Stimulated activated CD8-positive, alpha-beta memory T cell treated with anti-CD3 and anti-CD28 coated beads, Interleukin-2, amount 100 ng/mL, for 1 hour (primary cell): ENCODE data around the gene FAM3D.
"Not testable (repeated sequence)": the region's sequence is repeated elsewhere in the genome, so short reads cannot be mapped to it uniquely, and the experiment has no call there.

Source experiments
- DNase-seq, 2 donors: peaks; one replicate each; pipeline ENCODE4 v3.0.0-alpha.2; 2020; ENCODE audit warnings: low read depth in 2 of 2

The FAM3D gene

GRCh38 chr3:58683466-58683865 lies 16.9 kb upstream of the FAM3D start:
- DNase-seq = no peak

DNA sequence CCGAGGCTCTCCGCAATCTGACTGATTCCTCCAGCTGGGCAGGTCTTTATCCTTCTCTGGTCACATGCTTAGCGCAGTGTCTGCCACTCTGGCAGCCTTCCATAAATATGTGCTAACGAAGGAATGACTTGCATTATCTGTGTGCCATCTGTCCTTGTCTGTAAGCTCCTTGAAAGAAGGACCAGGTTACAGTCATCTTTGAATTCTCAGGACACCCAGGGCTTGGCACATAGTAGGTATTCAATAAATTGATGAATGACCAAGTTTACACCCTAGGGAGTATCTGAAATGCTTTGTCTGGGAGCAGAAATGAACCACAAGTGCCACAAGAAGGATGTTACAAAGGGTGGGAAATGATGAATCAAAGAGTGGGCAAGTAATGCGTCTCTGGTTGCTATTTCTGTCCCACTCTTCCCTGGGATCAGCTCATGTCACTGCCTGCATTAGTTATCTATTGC lies 16.5 kb upstream of the FAM3D start:
- DNase-seq = no peak

- DNase-seq = no peak
Measured at GRCh38 chr3:58681863-58682262, 15.3 kb upstream of the FAM3D start.

DNA sequence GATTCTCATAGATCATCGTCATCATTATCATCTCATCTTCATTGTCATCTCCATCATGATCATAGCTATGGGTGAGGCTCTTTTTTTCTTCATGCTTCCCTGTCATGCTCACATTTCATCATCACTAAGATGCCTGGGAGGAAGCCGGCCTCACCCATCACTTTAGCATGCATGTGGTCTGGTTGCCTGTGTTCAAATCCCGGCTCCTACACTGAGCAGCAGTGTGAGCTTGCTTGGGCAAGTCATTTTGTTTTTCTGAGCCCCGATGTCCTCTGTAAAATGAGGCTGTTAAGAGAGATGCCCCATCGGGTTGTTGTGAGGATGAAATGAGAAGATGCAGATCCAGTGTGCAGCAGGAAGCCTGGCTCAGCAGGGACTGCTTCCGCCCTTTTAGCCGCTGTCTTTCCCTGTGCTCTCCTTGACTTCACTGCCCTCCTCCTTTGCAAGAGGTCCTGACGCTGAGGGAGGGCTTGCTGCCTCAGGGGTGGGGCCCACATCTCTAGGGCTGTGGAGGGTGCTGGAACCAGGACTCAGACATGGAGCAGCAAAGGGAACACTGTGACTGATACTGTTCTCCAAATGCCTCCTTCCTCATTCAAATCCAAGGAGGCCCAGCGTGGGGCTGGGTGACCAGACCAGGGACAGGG lies 14.4 kb upstream of the FAM3D start:
- no peak for DNase-seq

DNA sequence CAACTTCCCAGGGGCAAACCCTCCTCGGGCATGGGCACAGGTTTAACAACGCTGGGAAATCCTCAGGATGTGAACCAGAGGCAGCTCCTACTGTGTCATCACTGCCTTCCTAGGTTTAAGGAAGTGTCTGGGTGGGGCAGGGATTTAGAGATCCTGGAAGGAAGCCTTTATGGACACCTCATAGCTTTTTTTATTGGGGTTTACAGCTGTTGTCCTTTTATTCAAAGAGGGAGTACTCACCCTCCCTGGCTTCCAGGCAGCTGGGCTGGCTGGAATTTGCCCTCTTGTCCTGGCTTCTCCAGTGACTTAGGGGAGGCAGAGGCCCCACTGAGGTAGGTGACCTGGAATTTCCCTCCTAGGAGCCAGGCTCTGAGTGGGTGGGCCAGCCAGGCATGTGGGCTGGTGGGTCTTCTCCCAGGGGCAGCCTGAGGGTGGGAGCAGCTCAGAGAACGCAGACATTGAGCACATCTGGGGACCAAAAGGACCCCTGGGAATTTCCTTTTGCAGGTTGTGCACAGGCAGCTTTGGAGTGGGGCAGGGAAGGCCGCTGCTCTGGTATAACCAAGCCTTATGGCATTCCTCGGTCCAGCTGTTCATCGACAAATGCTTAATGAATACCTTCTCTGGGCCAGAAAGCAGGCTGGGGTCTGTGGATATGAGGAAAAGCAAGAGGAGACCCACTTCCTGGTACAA lies 13.5 kb upstream of the FAM3D start:
- DNase-seq = no peak

DNA sequence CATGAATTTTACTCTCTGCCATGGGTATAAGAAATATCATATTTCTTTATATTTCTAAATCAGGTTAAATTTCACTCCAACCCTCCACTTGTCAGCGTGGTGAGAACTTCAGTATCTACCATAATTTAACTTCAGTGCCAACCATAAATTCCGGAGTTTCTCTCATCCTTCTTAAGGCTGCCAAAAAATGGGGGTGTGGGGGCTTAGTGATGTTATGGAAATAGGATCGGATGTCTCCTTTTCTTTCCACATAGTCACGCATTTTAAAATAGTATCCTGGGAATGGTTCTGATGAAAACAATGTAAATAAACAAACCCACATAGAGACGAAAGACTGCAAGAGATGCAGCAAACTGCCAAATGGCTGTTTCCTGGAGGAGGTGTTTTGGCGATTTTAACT lies 12.9 kb upstream of the FAM3D start:
- no peak for DNase-seq

GRCh38 chr3:58678177-58678970 lies 11.8 kb upstream of the FAM3D start:
- DNase-seq = not testable (repeated sequence)

DNA sequence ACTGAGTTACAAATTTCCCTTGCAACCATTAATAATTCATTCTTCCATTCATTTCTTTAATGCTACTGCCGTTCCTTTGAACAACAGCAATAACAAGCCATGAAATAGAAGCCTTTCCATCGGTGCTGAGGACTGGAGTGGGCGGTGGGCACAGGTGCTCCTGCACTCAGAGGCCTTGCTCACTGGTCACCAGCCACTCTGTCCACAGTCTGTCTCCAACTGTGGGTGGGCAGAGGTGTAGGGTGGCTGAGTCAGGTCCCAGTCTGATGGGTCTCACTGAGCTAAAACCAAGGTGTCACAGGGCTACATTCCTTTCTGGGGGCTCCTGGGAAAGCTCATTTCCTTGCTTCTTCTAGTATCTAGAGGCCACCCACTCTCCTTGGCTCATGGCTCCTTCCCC lies 6.3 kb upstream of the FAM3D start:
- DNase-seq = no peak

DNA sequence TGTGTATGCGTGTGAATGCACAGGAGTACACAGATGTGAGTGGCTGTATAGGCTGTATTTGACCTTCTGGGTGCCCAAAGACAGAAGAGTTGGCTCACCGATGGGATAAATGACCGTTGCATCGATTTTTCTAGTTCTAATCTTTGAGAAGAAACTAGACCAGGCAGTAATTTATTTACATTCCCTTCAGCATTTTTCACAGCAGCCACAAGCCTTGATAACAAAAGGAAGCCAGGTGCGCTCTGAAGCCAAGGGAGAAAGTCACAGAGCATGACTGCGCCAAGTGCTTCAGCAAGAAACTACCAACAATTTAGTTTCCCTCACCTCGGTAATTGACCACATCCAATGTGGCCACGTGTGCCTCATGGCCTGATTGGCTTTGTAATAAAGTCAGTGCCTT lies 5.9 kb upstream of the FAM3D start:
- DNase-seq = no peak

GRCh38 chr3:58670506-58671135 lies 4.0 kb upstream of the FAM3D start:
- DNase-seq = no peak

DNA sequence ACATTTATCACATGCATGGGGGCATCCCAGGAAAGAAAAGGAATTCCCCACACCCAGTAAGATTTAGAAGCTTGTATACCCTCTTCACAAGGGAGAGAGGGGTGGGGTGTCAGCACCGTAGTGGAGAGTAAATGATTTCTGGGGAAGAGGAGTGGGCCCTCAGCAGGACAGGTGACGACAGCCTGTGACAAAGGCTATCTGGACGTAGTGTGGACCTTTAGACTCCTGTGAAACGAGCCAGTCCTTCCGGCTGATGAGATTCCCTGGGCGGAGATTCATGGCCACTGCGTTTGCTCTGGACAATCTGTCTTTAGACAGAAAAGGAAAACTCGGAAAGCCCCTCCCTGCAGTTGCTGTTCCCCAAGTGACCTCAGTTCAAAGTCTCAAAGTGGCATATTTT lies 1.7 kb upstream of the FAM3D start:
- DNase-seq = no peak

GRCh38 chr3:58667704-58668103 lies 1.1 kb upstream of the FAM3D start:
- no peak for DNase-seq

GRCh38 chr3:58667229-58667628 lies 655 bp upstream of the FAM3D start:
- DNase-seq = no peak

GRCh38 chr3:58665405-58665804 lies 1.2 kb downstream of the FAM3D start:
- no peak for DNase-seq

DNA sequence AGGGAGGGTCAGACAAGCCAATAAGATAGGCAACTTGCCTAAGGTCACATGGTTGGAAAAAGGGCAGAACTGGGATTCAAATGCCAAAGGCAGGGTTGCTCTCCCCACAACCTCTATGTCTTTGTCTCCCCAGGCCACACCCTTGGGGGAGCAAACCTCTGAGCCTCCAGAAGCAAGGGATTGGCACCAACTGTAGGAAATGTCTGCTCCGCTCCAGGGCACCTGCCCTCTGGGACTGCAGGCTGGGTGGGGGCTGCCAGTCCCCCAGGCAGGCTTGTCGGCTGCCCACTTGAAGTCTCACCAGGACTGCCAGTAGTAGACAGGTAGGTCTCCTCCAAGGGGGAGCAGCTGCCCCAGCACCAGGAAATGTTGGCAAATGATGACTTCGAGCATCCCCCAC lies 2.0 kb downstream of the FAM3D start:
- DNase-seq = no peak

GRCh38 chr3:58661836-58662420 lies 4.6 kb downstream of the FAM3D start:
- DNase-seq = no peak

DNA sequence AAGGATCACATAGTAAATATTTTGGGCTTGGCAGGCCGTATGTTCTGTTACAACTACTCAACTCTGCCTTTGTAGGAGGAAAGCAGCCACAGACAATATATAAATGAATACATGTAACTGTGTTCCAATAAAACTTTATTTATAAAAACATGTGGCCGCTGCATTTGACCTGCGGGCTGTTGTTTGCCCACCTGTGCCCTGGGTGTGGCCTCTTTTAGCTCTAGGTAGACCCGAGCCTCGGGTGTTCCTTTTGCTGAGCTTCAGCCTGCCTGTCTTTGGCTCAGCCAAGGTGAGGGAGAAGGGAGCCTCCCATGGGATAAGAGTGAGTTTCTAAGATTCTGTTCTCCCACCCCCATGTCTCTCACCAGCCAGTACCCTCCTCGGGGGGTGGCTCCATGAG lies 5.6 kb downstream of the FAM3D start:
- DNase-seq = no peak

DNA sequence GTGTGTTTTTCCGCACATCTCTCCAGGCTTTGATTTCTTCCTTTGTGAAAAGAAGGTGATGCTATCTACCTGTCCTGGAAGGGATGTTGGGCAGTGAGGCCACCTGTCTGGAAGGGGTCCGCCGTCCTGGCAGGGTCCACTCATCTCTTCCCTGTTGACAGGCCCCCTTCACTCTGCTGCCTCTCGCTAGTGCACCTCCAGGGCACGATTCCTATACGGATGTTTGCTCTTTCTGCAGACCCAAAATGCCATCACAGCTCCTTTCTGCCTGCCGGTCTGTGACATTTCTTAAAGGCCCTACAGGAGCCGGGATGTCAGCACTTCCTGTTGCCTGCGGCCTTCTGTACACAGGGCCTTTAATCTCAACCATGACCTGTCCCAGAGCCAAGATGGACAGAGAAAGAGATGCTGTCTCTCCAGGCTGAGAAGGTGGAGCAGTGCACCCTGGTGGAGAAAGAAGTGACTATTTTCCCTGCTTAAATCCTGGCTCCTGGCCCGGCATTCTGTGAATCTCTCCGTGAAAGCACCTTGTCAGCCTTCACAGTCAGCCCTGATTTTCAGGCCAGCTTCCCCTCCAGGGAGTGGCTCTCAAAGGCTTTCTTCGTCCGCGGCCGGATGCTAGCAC lies 7.4 kb downstream of the FAM3D start:
- DNase-seq = no peak

DNA sequence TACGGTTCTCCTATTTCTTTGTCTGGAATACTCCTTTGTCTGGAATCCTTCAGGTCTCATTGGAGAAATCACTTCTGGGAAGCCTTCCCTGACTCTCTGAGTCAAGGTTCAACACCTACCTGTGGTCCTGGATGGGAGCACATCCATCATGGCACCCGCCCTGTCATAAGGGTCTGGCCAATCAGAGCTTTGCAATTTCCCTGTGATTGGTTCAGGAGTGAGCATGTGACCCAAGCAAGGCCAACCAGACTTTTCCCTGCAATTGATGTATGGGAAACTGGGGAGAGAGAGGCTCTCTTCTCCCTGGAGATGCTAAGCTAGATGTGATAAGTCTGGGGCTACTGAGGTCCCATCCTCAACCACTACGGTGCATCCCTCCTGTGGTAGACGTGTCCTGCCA lies 8.1 kb downstream of the FAM3D start:
- no peak for DNase-seq

- no peak for DNase-seq
Measured at GRCh38 chr3:58657571-58658141, 8.9 kb downstream of the FAM3D start.

- no peak for DNase-seq
Measured at GRCh38 chr3:58657036-58657520, 9.5 kb downstream of the FAM3D start.
